Osteocyte (in vitro differentiated cells): ENCODE measurements around the gene ZFP36L2. TPM values are rescaled to one million over a fixed set of nuclear protein-coding genes. Genes with fewer than 3 reads are reported as not detected.
A peak's percentile ranks its signal among the peaks of the same experiment; 100 is the strongest.

ENCODE experiments used
- DNase-seq: peaks from one replicate; pipeline ENCODE4 v3.0.0; 2021; ENCODE audit warnings: mixed read lengths; ENCODE audit not compliant: unreplicated experiment; ENCODE audit errors: extremely low spot score
- H3K27ac Mint-ChIP-seq: one replicate; pipeline ENCODE4 v1.8.0; 2021; ENCODE audit warnings: mild to moderate bottlenecking, mixed read lengths; ENCODE audit not compliant: unreplicated experiment
- H3K27me3 Mint-ChIP-seq: one replicate; pipeline ENCODE4 v1.8.0; 2021; ENCODE audit warnings: mixed read lengths; ENCODE audit not compliant: unreplicated experiment
- H3K36me3 Mint-ChIP-seq: one replicate; pipeline ENCODE4 v1.8.0; 2021; ENCODE audit warnings: mixed read lengths; ENCODE audit not compliant: unreplicated experiment
- H3K4me1 Mint-ChIP-seq: one replicate; pipeline ENCODE4 v1.8.0; 2021; ENCODE audit warnings: mixed read lengths; ENCODE audit not compliant: unreplicated experiment
- H3K4me3 Mint-ChIP-seq: one replicate; pipeline ENCODE4 v1.8.0; 2021; ENCODE audit warnings: mild to moderate bottlenecking, moderate library complexity, mixed read lengths; ENCODE audit not compliant: unreplicated experiment
- H3K9me3 Mint-ChIP-seq: one replicate; pipeline ENCODE4 v1.8.0; 2021; ENCODE audit warnings: mixed read lengths; ENCODE audit not compliant: unreplicated experiment
- CTCF ChIP-seq: fragments of 200-600 bp; sonication (generic); IDR thresholded peaks from 2 replicates; pipeline ENCODE4 v1.5.0; 2021; ENCODE audit warnings: antibody characterized with exemption, mild to moderate bottlenecking, moderate library complexity
- total RNA-seq: library from RNA; stranded (reverse); gene quantifications from 2 replicates; pipeline ENCODE4 v1.2.1, GENCODE V29; 2021

Gene ZFP36L2
- total RNA-seq, 1 donor from 2014 or later, result 88.0 TPM

GRCh38 chr2:43175876-43176275 is 50.5 kb downstream of the ZFP36L2 start:
- Mint-ChIP-seq H3K4me3 (no peak overlapping the region), H3K27ac (no peak overlapping the region), H3K27me3 (no peaks in the 10 kb centered on the region), H3K4me1 (peaks cover 47% of the 10 kb centered on the region), H3K36me3 (no peaks in the 10 kb centered on the region), H3K9me3 (no peaks in the 10 kb centered on the region)
- TF ChIP-seq CTCF, result no peak
- DNase-seq, result no peak

- no peak overlapping the region for H3K4me3 Mint-ChIP-seq
- no peaks in the 10 kb centered on the region for H3K36me3 Mint-ChIP-seq
- no peak for TF ChIP-seq CTCF
- no peaks in the 10 kb centered on the region for H3K27me3 Mint-ChIP-seq
- no peaks in the 10 kb centered on the region for H3K9me3 Mint-ChIP-seq
- no peak for DNase-seq
- peak overlapping the region; percentile 64 for H3K27ac Mint-ChIP-seq
- peaks cover 46% of the 10 kb centered on the region for H3K4me1 Mint-ChIP-seq
Observed at GRCh38 chr2:43175020-43175441, 51.4 kb downstream of the ZFP36L2 start.

- peak overlapping the region; percentile 30 for H3K4me3 Mint-ChIP-seq
Observed at GRCh38 chr2:43174368-43174916, 52.0 kb downstream of the ZFP36L2 start.

More at GRCh38 chr2:43174368-43174916, 52.0 kb downstream of the ZFP36L2 start:
- Mint-ChIP-seq H3K27ac (peak overlapping the region; percentile 64), H3K27me3 (no peaks in the 10 kb centered on the region), H3K36me3 (no peaks in the 10 kb centered on the region), H3K9me3 (no peaks in the 10 kb centered on the region), H3K4me1 (peaks cover 43% of the 10 kb centered on the region)
- no peak for TF ChIP-seq CTCF
- no peak for DNase-seq
